HepG2 (cell line): ENCODE results near the gene TNFRSF6B. TPM values are rescaled to one million over a fixed set of nuclear protein-coding genes. Genes with fewer than 3 reads are reported as not detected.

ENCODE experiments used
- ATAC-seq: fragments of 200-7000 bp; cut with Tn5 transposase; 3 replicates; pipeline ENCODE4 v1.9.1; 2020; ENCODE audit warnings: mild to moderate bottlenecking, moderate library complexity
- BruUV-seq: library from RNA; stranded (reverse); fragments of 400-500 nt; replicated peaks from 2 replicates; lab custom pipeline; 2021; lab: Mats Ljungman, UMichigan
- CTCF ChIA-PET: fragments of 300-600 bp; formaldehyde crosslinking; extraction: SDS; loops from one replicate; lab custom pipeline; 2021; ENCODE audit warnings: low total read pairs, inconsistent platforms, low intra/inter-chr PET ratio; lab: Yijun Ruan, JAX
- POLR2A ChIA-PET: fragments of 350-600 bp; sonication (Branson Sonifier 250); formaldehyde crosslinking; loops from one replicate; lab custom pipeline; 2020; ENCODE audit warnings: antibody characterized with exemption, inconsistent platforms; lab: Yijun Ruan, JAX
- DNase-seq: peaks from one replicate; pipeline ENCODE4 v3.0.0-alpha.2; 2015; ENCODE audit warnings: low spot score
- FAIRE-seq: peaks from 3 replicates; lab custom pipeline; 2011; peaks lifted over from hg19 to GRCh38; lab: Jason Lieb, UNC
- H2AFZ ChIP-seq: one replicate; pipeline ENCODE4 v1.6.1; 2011; ENCODE audit warnings: low read length, inconsistent platforms
- H3K27ac ChIP-seq: fragments of 300-600 bp; 3 replicates; pipeline ENCODE4 v1.8.0; 2011; ENCODE audit warnings: mixed run types, mild to moderate bottlenecking, mixed read lengths, low read length, inconsistent platforms; ENCODE audit not compliant: insufficient read depth; ENCODE audit errors: extremely low read length
- H3K27me3 ChIP-seq, 2 experiments: fragments of 200-600 bp in 1 of 2; 2 replicates in 1 of 2; 3 replicates in 1 of 2; pipeline versions ENCODE4 v1.6.0 to v1.8.0; 2011; ENCODE audit warnings: low read length in 2 of 2, mild to moderate bottlenecking in 2 of 2, moderate library complexity in 2 of 2, inconsistent platforms in 1 of 2; ENCODE audit not compliant: insufficient read depth in 2 of 2, control insufficient read depth in 1 of 2
- H3K36me3 ChIP-seq, 2 experiments: fragments of 200-600 bp in 1 of 2; replicated peaks in 1 of 2; 2 replicates in 1 of 2; 3 replicates in 1 of 2; pipeline versions ENCODE4 v1.5.1 to v1.8.0; 2011; ENCODE audit warnings: low read length in 2 of 2, inconsistent platforms in 1 of 2; ENCODE audit not compliant: insufficient read depth in 2 of 2, control insufficient read depth in 1 of 2
- H3K4me1 ChIP-seq: 2 replicates; pipeline ENCODE4 v1.5.1; 2012; ENCODE audit warnings: low read length, inconsistent platforms; ENCODE audit not compliant: insufficient read depth
- H3K4me2 ChIP-seq: 2 replicates; pipeline ENCODE4 v1.6.0; 2011; ENCODE audit warnings: low read depth, low read length, inconsistent platforms
- H3K4me3 ChIP-seq, 3 experiments: fragments of 200-600 bp in 1 of 3; sonication (generic), shearing (Covaris generic) in 1 of 3; replicated peaks in 1 of 3; 2 replicates each; pipeline ENCODE4 v1.5.1; 2011 to 2016; ENCODE audit warnings: low read length in 3 of 3, inconsistent platforms in 2 of 3, low read depth in 2 of 3, mild to moderate bottlenecking in 2 of 3, control low read depth in 1 of 3, mixed read lengths in 1 of 3; ENCODE audit not compliant: insufficient read depth in 1 of 3
- H3K79me2 ChIP-seq: one replicate; pipeline ENCODE4 v1.6.1; 2011; ENCODE audit warnings: low read length, inconsistent platforms; ENCODE audit not compliant: insufficient read depth
- H3K9ac ChIP-seq: 2 replicates; pipeline ENCODE4 v1.6.0; 2011; ENCODE audit warnings: mild to moderate bottlenecking, low read depth, low read length, inconsistent platforms; ENCODE audit not compliant: insufficient read depth
- H3K9me3 ChIP-seq: 2 replicates; pipeline ENCODE4 v1.5.1; 2012; ENCODE audit warnings: mild to moderate bottlenecking, low read length
- H4K20me1 ChIP-seq: 2 replicates; pipeline ENCODE4 v1.6.0; 2011; ENCODE audit warnings: inconsistent platforms, mild to moderate bottlenecking, low read length, moderate library complexity; ENCODE audit not compliant: insufficient read depth
- AGO2 ChIP-seq: fragments of 200-400 bp; formaldehyde crosslinking; optimal IDR thresholded peaks from 2 replicates; pipeline ENCODE3; 2017; ENCODE audit warnings: mild to moderate bottlenecking, low read depth, low read length, moderate library complexity
- ATF1 ChIP-seq: IDR thresholded peaks from 2 replicates; pipeline ENCODE4 v1.6.1; 2016; ENCODE audit warnings: mild to moderate bottlenecking, control low read depth
- CAMTA2 ChIP-seq: sonication (generic); formaldehyde crosslinking; IDR thresholded peaks from 2 replicates; pipeline ENCODE4 v1.4.0; 2020; ENCODE audit warnings: mild to moderate bottlenecking, missing genetic modification reagents, borderline replicate concordance
- CERS6 ChIP-seq: sonication (generic); formaldehyde crosslinking; IDR thresholded peaks from 2 replicates; pipeline ENCODE4 v1.5.0; 2020; ENCODE audit warnings: missing genetic modification reagents
- DMAP1 ChIP-seq: IDR thresholded peaks from 2 replicates; pipeline ENCODE4 v1.6.1; 2016
- HNRNPLL ChIP-seq: fragments of 200-400 bp; formaldehyde crosslinking; IDR thresholded peaks from 2 replicates; pipeline ENCODE4 v1.6.1; 2017; ENCODE audit warnings: mild to moderate bottlenecking, low read depth, low read length; ENCODE audit not compliant: poor library complexity, severe bottlenecking
- MAFG ChIP-seq: sonication (generic); formaldehyde crosslinking; IDR thresholded peaks from 2 replicates; pipeline ENCODE4 v1.5.1; 2020; ENCODE audit warnings: mild to moderate bottlenecking, missing genetic modification reagents
- MYC ChIP-seq: sonication (generic); formaldehyde crosslinking; IDR thresholded peaks from 2 replicates; pipeline ENCODE4 v1.9.0; 2021; ENCODE audit warnings: missing genetic modification reagents, borderline replicate concordance
- NFYB ChIP-seq: sonication (generic); formaldehyde crosslinking; IDR thresholded peaks from 2 replicates; pipeline ENCODE4 v1.4.0; 2020; ENCODE audit warnings: missing genetic modification reagents
- RBFOX2 ChIP-seq: fragments of 200-400 bp; formaldehyde crosslinking; IDR thresholded peaks from 2 replicates; pipeline ENCODE4 v1.6.1; 2017; ENCODE audit warnings: low read depth, mild to moderate bottlenecking, low read length
- RFX5 ChIP-seq: IDR thresholded peaks from 2 replicates; pipeline ENCODE4 v1.6.1; 2011; ENCODE audit warnings: low read depth, low read length, improper control_type of control experiment
- SP1 ChIP-seq, 2 experiments: fragments of 450-650 bp in 1 of 2; sonication (generic) in 1 of 2; formaldehyde crosslinking in 1 of 2; IDR thresholded peaks; 2 replicates each; pipeline versions ENCODE4 v1.4.0 to v1.6.1; 2016 to 2020; ENCODE audit warnings: missing genetic modification reagents in 1 of 2
- SP2 ChIP-seq: sonication (generic); formaldehyde crosslinking; IDR thresholded peaks from 2 replicates; pipeline ENCODE4 v1.5.1; 2020; ENCODE audit warnings: mild to moderate bottlenecking, missing genetic modification reagents
- TBX3 ChIP-seq: fragments of 450-650 bp; IDR thresholded peaks from 2 replicates; pipeline ENCODE4 v1.6.1; 2017; ENCODE audit warnings: antibody characterized with exemption, mild to moderate bottlenecking, inconsistent platforms, borderline replicate concordance
- ZC3H13 ChIP-seq: sonication (generic); formaldehyde crosslinking; IDR thresholded peaks from 2 replicates; pipeline ENCODE4 v1.8.1; 2023; ENCODE audit warnings: mild to moderate bottlenecking, missing genetic modification reagents, moderate library complexity
- ZFP91 ChIP-seq: sonication (generic); formaldehyde crosslinking; IDR thresholded peaks from 2 replicates; pipeline ENCODE4 v1.9.0; 2022; ENCODE audit warnings: missing genetic modification reagents, mild to moderate bottlenecking, borderline replicate concordance
- ZMYM2 ChIP-seq: sonication (generic); formaldehyde crosslinking; IDR thresholded peaks from 2 replicates; pipeline ENCODE4 v1.8.0; 2022; ENCODE audit warnings: mild to moderate bottlenecking, missing genetic modification reagents
- ZNF326 ChIP-seq: sonication (generic); formaldehyde crosslinking; IDR thresholded peaks from 2 replicates; pipeline ENCODE4 v1.4.0; 2020; ENCODE audit warnings: missing genetic modification reagents, borderline replicate concordance
- ZNF891 ChIP-seq: sonication (generic); formaldehyde crosslinking; IDR thresholded peaks from 2 replicates; pipeline ENCODE4 v1.5.0; 2020; ENCODE audit warnings: mild to moderate bottlenecking, missing genetic modification reagents
- WGBS: methylation state at CpG from one replicate; pipeline ENCODE4 v1.1.6; 2017; ENCODE audit warnings: low lambda C conversion rate; 5-methylcytosine and 5-hydroxymethylcytosine counted together
- in situ Hi-C: cut with HindIII; loops from 2 replicates; pipeline ENCODE4 v1.10.0; 2017; ENCODE audit warnings: low pct_unique_long_range_greater_than_20kb; ENCODE audit not compliant: extremely low pct_ligation_motif_present
- intact Hi-C: fragments of 100-400 bp; cut with micrococcal nuclease; formaldehyde crosslinking; loops from one replicate; pipeline ENCODE4 v1.10.0; 2022; ENCODE audit not compliant: unreplicated experiment
- polyA plus RNA-seq, 8 experiments: library from polyadenylated mRNA; depleted of rRNA in 3 of 8; stranded (reverse) in 7 of 8; unstranded in 1 of 8; fragments of >200 nt; fragmentation: Illumina TruSeq in 4 of 8; extraction: Trizol in 4 of 8; gene quantifications; 2 replicates each; pipeline versions ENCODE4 v1.2.1 to v1.2.3, GENCODE V29; 2011 to 2016; ENCODE audit warnings: low read depth in 4 of 8, missing spikeins in 1 of 8, mixed read lengths in 1 of 8; ENCODE audit not compliant: insufficient read depth in 1 of 8
- total RNA-seq, 5 experiments: library from RNA; depleted of rRNA; stranded (reverse); fragments of >200 nt; fragmentation: Illumina TruSeq; extraction: Trizol; gene quantifications; 2 replicates each; pipeline ENCODE4 v1.2.3, GENCODE V29; 2016; ENCODE audit warnings: low read depth in 1 of 5

The TNFRSF6B gene
- total and polyA plus RNA-seq, 2 of the 13 experiments (the other 11 are each of a cell fraction or from before 2014, with no cell fraction given), result 0.24 TPM; not detected in 1

GRCh38 chr20:63690898-63691710, 5.3 kb upstream of the TNFRSF6B start (continued):
- peak; percentile 23 for TF ChIP-seq HNRNPLL
- TF ChIP-seq ATF1 (CRISPR knock-in tag), result no peak
- no peak for TF ChIP-seq MYC
- TF ChIP-seq SP1 (IDR thresholded peaks at IDR 0.05), result no peak
- no peak for TF ChIP-seq SP1 (CRISPR knock-in tag; IDR thresholded peaks at IDR 0.05)

- Histone ChIP-seq H2AFZ (no peak overlapping the region), H3K9me3 (no peaks in the 10 kb centered on the region), H3K4me2 (no peak overlapping the region), H4K20me1 (no peaks in the 10 kb centered on the region; the same call in 1 of the 2 replicates), H3K27me3 (no peaks in the 10 kb centered on the region), H3K9ac (no peak overlapping the region), H3K4me1 (peaks cover 10% of the 10 kb centered on the region), H3K79me2 (no peaks in the 10 kb centered on the region), H3K36me3 (peaks cover 3 to 4% of the 10 kb centered on the region in 2 experiments; a peak in 3 of 5 replicates), H3K27ac (no peak overlapping the region), H3K4me3 (no peak overlapping the region)
- TF ChIP-seq ZNF326 (CRISPR knock-in tag) (no peak), ZFP91 (0 out of 2 replicates have a peak, but pooled peaks have one; percentile 9), SP2 (CRISPR knock-in tag) (no peak), MYC (0 out of 2 replicates have a peak, but pooled peaks have one; percentile 21), CAMTA2 (no peak), AGO2 (peak; percentile 37), RFX5 (0 out of 2 replicates have a peak, but pooled peaks have one; percentile 12), ZNF891 (CRISPR knock-in tag) (no peak), CERS6 (no peak), MAFG (CRISPR knock-in tag) (no peak), DMAP1 (CRISPR knock-in tag) (no peak), TBX3 (no peak), ZC3H13 (CRISPR knock-in tag) (no peak; the same call in 1 of the 2 replicates), RBFOX2 (no peak), NFYB (CRISPR knock-in tag) (no peak), ZMYM2 (CRISPR knock-in tag) (no peak)
- ATAC-seq (no peak), DNase-seq (no peak), FAIRE-seq (no peak)
- WGBS, result 93% methylated on average over 21 of the region's 21 CpGs
- in situ Hi-C loops, result no loop called here
- ChIA-PET CTCF (no interaction called here), POLR2A (interaction anchor here (1.0 kb wide), 1 partner anchor 34 kb away, joined by 3 read pairs; the partner anchor contains the start of gene RTEL1)
- BruUV-seq, result no TSS peak
- intact Hi-C loops, result no loop called here
Measured at GRCh38 chr20:63691711-63692435, 4.6 kb upstream of the TNFRSF6B start.
